ENCODE measurements around the gene HASPIN. TPM values are rescaled to one million over a fixed set of nuclear protein-coding genes. Genes with fewer than 3 reads are reported as not detected.

The HASPIN gene
- total and polyA plus RNA-seq, 2 experiments from 2014 or later, result 6.1 to 35.1 TPM

GRCh38 chr17:3768341-3768740 is 44.6 kb downstream of the HASPIN start (continued):
- TF ChIP-seq EZH2phosphoT487 (IDR thresholded peaks at IDR 0.05; ENCODE audit: unreplicated experiment), result no peak
- no peak for TF ChIP-seq STAT1 (IDR thresholded peaks at IDR 0.05; ENCODE audit: unreplicated experiment)
- TF ChIP-seq ZNF331 (CRISPR knock-in tag; IDR thresholded peaks at IDR 0.05; ENCODE audit: low read depth), result no peak
- no peak for TF ChIP-seq JUNB (IDR thresholded peaks at IDR 0.05; ENCODE audit: unreplicated experiment)
- TF ChIP-seq POLR2AphosphoS5 (IDR thresholded peaks at IDR 0.05; ENCODE audit: low read depth), result no peak

GRCh38 chr17:3768769-3769168 is 45.1 kb downstream of the HASPIN start:
- Mint-ChIP-seq H3K4me3 (no peak overlapping the region), H3K9me3 (peaks cover 12% of the 10 kb centered on the region; the same call in 1 of the 3 replicates), H3K27me3 (ENCODE audit: insufficient read depth, low read depth, poor library complexity) (peaks cover 8% of the 10 kb centered on the region), H3K4me1 (peaks cover 25% of the 10 kb centered on the region), H3K36me3 (ENCODE audit: low read depth) (no peaks in the 10 kb centered on the region), H3K27ac (no peak overlapping the region)
- Histone ChIP-seq H3F3A (replicated peaks; ENCODE audit: low read depth) (no peaks in the 10 kb centered on the region), H3K27me3 (ENCODE audit: insufficient read depth) (no peaks in the 10 kb centered on the region), H3K4me3 (no peak overlapping the region), H4K20me1 (replicated peaks; ENCODE audit: insufficient read depth) (no peaks in the 10 kb centered on the region), H3K79me2 (replicated peaks; ENCODE audit: insufficient read depth) (no peaks in the 10 kb centered on the region), H3K9me2 (ENCODE audit: insufficient read depth) (no peaks in the 10 kb centered on the region), H3K36me3 (ENCODE audit: insufficient read depth) (no peaks in the 10 kb centered on the region), H3K4me2 (no peak overlapping the region), H2AFZ (peak overlapping the region; percentile 89), H3K4me1 (ENCODE audit: insufficient read depth) (no peaks in the 10 kb centered on the region; the same call in 1 of the 2 replicates), H3K27ac (ENCODE audit: low read depth) (no peak overlapping the region)
- TF ChIP-seq JUNB (IDR thresholded peaks at IDR 0.05; ENCODE audit: unreplicated experiment) (no peak), EZH2 (IDR thresholded peaks at IDR 0.05; ENCODE audit: low read depth, unreplicated experiment) (no peak), POLR2AphosphoS5 (IDR thresholded peaks at IDR 0.05; ENCODE audit: low read depth) (no peak), ZNF114 (CRISPR knock-in tag; IDR thresholded peaks at IDR 0.05) (no peak), EZH2phosphoT487 (IDR thresholded peaks at IDR 0.05; ENCODE audit: unreplicated experiment) (no peak), NANOG (IDR thresholded peaks at IDR 0.05; ENCODE audit: borderline replicate concordance) (no peak), CREB1 (CRISPR knock-in tag; IDR thresholded peaks at IDR 0.05; ENCODE audit: low read depth) (no peak), ZNF331 (CRISPR knock-in tag; IDR thresholded peaks at IDR 0.05; ENCODE audit: low read depth) (no peak), CTCF (conservative IDR thresholded peaks at IDR 0.05; ENCODE audit: low read depth in 2 of 2) (no peak), REST (IDR thresholded peaks at IDR 0.05; ENCODE audit: unreplicated experiment) (no peak)
- TF ChIP-seq, protein P1, sequence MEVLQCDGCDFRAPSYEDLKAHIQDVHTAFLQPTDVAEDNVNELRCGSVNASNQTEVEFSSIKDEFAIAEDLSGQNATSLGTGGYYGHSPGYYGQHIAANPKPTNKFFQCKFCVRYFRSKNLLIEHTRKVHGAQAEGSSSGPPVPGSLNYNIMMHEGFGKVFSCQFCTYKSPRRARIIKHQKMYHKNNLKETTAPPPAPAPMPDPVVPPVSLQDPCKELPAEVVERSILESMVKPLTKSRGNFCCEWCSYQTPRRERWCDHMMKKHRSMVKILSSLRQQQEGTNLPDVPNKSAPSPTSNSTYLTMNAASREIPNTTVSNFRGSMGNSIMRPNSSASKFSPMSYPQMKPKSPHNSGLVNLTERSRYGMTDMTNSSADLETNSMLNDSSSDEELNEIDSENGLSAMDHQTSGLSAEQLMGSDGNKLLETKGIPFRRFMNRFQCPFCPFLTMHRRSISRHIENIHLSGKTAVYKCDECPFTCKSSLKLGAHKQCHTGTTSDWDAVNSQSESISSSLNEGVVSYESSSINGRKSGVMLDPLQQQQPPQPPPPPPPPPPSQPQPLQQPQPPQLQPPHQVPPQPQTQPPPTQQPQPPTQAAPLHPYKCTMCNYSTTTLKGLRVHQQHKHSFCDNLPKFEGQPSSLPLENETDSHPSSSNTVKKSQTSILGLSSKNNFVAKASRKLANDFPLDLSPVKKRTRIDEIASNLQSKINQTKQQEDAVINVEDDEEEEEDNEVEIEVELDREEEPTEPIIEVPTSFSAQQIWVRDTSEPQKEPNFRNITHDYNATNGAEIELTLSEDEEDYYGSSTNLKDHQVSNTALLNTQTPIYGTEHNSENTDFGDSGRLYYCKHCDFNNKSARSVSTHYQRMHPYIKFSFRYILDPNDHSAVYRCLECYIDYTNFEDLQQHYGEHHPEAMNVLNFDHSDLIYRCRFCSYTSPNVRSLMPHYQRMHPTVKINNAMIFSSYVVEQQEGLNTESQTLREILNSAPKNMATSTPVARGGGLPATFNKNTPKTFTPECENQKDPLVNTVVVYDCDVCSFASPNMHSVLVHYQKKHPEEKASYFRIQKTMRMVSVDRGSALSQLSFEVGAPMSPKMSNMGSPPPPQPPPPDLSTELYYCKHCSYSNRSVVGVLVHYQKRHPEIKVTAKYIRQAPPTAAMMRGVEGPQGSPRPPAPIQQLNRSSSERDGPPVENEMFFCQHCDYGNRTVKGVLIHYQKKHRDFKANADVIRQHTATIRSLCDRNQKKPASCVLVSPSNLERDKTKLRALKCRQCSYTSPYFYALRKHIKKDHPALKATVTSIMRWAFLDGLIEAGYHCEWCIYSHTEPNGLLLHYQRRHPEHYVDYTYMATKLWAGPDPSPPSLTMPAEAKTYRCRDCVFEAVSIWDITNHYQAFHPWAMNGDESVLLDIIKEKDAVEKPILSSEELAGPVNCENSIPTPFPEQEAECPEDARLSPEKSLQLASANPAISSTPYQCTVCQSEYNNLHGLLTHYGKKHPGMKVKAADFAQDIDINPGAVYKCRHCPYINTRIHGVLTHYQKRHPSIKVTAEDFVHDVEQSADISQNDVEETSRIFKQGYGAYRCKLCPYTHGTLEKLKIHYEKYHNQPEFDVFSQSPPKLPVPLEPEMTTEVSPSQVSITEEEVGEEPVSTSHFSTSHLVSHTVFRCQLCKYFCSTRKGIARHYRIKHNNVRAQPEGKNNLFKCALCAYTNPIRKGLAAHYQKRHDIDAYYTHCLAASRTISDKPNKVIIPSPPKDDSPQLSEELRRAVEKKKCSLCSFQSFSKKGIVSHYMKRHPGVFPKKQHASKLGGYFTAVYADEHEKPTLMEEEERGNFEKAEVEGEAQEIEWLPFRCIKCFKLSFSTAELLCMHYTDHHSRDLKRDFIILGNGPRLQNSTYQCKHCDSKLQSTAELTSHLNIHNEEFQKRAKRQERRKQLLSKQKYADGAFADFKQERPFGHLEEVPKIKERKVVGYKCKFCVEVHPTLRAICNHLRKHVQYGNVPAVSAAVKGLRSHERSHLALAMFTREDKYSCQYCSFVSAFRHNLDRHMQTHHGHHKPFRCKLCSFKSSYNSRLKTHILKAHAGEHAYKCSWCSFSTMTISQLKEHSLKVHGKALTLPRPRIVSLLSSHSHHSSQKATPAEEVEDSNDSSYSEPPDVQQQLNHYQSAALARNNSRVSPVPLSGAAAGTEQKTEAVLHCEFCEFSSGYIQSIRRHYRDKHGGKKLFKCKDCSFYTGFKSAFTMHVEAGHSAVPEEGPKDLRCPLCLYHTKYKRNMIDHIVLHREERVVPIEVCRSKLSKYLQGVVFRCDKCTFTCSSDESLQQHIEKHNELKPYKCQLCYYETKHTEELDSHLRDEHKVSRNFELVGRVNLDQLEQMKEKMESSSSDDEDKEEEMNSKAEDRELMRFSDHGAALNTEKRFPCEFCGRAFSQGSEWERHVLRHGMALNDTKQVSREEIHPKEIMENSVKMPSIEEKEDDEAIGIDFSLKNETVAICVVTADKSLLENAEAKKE (CRISPR knock-in tag; IDR thresholded peaks at IDR 0.05), result no peak
- no peak for ATAC-seq
- no peak for DNase-seq (ENCODE audit: low spot score)

Measured in GM23338 (cell line).